ENCODE results near the gene ARMC9.
"Not testable (repeated sequence)": the region's sequence is repeated elsewhere in the genome, so short reads cannot be mapped to it uniquely, and the experiment has no call there.

Gene ARMC9

DNA sequence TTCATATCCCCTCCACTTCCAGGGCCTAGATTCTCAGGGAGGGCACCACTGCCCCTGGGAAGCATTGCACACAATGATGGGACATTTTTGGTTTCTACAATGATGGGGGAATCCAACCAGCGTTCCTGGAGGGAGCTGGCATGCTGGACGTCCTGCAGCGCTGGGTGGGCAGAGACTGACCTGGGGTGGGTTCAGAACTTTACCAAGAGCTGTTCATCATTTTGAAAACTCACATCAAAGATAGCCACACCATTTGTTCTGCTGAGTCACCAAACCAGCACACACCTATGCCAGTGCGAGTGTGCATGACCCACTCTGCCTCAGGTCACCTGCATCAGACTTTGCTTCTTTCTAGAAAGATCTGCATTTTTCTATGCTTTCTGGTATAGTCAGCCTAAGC lies 14.1 kb upstream of the ARMC9 start:
- no peak for DNase-seq

DNA sequence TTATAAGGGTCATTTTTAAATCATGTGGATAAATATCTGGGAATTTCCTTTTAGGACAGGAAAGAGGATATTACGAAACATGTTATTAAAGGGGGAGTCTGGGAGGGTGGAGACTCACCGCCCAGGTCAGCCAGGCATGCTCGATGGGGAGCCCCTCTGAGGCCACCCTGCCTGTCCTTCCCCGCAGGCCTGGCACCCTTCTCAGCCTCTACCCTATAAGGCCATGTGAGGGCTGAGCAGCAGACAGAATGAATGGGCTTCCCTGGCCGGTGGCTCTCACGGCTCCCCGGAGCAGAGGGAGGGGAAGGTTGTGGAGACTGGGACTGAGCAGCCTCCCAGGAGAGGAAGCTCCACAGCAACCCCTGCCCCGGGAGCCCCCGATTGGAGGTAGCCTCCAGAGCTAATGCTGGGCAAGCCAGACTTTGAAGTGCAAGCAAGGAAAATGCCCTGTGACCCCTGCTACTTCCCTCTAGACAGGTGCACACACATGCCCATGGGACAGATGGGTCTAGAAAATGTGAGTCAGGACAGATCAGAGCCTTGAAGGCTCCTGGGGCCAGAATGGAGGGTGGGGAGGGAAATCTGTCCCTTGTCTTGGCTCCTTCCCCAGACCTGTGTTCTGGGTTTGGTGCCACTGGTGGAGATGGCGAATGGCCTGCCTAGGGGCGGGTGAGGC lies 13.2 kb upstream of the ARMC9 start:
- no peak for DNase-seq

DNA sequence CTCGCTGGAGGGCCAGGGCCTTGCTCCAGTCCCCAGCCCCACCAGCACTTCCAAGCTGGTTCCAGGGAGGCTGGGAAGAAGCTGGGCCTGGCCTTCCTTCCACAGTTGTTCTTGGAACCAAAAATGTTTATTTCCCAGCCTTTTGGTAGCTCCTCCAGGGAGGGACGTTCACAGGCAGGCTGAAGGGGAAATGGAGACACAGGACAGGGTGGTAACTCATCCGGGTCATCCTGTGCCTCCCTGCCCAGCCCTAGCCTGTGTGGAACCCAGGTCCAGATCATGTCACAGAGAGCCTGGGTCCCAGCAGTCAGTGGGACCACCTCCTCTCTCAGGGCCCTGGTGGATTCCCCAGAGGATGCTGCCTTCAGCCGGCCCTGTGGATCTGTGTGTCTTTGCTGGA lies 12.5 kb upstream of the ARMC9 start:
- DNase-seq = no peak

- DNase-seq = no peak
Measured at GRCh38 chr2:231186325-231186724, 12.1 kb upstream of the ARMC9 start.

DNA sequence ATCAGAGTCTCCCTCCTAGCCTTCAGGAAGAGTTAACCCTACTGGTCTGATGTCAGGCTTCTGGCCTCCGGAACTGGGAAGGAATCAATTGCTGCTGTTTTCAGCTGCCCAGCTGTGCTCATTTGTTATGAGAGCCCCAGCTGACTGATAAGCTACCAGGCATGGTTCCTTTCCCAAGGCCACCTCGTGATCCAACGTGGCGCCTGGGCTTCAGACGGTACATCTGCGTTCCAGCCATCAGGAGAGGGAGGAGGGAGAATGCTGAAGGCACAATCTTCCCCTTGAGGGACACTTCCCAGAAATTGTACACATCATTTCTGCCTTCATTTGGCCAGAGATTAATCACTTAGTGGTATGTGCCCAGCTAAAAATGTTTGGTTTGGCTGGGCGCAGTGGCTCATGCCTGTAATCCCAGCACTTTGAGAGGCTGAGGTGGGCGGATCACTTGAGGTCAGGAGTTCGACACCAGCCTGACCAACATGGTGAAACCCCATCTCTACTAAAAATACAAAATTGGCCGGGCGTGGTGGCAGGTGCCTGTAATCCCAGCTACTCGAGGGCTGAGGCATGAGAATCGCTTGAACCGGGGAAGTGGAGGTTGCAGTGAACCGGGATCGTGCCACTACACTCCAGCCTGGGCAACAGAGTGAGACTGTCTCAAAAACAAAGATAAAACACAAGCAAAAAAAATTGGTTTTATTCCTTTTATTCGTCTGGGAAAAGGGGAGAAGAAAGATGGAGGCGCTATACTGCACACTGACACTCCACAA lies 10.5 kb upstream of the ARMC9 start:
- no peak for DNase-seq

DNA sequence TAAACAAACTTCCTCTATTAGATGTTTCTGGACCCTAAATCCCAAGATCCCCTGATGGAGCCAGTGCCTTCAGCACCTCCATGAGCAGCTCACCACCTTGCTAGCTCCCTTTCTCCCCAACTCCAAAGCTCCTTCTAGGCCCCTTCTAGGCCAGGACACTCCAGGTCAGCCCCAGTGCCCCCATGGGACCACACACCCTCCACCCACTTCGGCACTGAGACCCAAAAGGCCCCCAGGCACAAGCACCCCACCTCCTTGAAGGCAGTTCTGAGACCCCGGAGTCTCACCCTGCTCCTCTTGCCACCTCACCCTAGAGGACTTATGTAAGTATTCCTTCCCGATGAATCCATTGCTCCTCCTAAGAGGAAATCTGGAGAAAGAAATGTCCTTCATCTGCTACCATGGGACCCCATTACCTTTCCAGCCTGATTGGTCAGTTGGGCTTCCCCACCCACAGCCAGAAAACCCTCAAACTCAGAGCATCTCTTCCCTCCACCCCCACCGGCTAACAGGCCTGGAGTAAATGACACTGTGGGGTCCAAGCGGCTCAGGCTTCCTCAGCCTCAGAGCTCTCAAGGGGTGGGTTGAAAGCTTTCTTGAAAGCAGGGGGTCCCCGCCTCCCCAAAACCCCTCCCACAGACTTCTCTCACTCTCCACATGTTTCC lies 9.8 kb upstream of the ARMC9 start:
- DNase-seq = no peak

DNA sequence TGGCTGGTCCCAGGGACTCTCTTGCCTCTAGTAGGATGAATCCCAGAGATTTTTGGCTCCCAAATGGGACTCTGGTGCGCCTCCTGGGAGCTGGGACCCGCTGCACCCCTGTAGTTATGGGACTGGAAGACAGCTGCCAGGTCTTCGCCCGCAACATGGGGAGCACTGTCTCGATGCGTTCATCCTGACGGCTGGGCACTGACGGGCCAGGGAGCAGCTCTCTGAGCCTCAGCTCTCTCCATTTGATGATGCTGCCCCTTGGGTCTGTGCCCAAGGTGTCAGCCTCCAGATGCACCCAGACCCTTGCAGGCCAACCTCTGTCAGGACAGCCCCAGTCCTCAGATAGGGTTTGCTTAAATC lies 9.3 kb upstream of the ARMC9 start:
- DNase-seq = no peak

GRCh38 chr2:231189571-231190495 lies 8.6 kb upstream of the ARMC9 start:
- no peak for DNase-seq

DNA sequence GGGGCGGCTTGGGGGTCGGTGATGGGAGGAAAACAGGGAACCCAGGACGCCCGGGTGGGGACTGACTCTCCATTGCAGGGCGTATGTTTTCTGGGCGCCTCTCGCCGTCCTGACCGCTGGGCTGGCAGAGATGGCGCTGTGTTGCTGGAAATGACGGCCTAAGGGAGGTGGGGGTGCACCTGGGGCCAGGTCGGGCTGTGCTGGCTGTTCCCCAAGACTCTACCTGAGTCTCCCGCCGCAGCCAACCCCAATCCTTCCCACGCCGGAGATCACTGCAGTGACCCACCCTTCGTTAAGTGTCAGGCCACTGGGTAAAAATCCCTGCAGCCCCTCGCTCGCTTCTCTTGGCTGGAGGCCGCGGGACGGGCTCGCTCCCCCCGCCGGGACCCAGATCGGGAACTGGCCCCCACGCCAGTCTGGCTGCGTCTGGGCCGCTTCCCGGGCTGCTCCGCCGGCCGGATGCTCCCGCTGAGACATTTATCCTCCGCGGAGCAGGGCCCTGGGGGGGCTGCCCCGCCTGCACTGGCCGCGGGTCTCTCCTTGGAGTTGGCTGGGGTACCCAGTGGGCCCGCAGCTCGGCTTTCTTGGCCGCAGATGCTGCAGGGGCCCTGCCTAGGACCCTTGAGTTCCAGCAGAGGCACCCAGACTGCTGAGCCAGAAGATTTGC lies 7.8 kb upstream of the ARMC9 start:
- DNase-seq = no peak

- DNase-seq = peak; percentile 62 to 77
Measured at GRCh38 chr2:231191896-231192872, 6.2 kb upstream of the ARMC9 start.

DNA sequence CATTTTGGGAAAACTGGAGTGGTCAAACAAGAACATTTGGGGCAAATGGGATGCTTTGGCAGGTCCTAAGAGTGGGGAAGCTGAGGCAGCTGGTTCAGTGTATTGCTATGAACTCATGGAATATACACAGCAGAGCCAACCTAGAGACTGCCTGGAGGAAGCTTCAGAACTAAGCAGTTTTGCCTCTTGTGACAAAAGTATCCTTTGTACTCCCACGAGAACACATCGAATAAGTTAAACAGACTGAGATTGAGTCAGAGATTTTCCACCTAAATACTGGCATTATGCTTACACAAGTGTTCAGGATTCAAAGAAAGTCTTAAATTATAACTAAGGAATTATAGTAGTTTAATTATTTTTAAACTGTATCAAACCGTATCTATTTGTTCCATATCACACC lies 5.2 kb upstream of the ARMC9 start:
- DNase-seq = no peak

GRCh38 chr2:231196592-231196991 lies 1.8 kb upstream of the ARMC9 start:
- DNase-seq = no peak

DNA sequence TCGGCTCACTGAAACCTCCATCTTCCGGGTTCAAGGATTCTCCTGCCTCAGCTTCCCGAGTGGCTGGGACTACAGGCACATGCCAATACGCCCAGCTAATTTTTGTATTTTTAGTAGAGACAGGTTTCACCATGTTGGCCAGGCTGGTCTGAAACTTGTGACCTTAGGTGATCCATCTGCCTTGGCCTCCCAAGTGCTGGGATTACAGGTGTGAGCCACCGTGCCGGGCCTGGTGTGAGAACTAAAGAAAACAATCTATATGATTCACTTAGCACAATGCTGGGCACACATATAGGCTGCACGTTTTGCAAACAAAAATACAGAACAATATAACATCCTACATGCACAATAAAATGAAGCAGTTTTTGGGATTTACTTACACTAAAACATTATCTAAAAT lies 1.2 kb upstream of the ARMC9 start:
- DNase-seq = not testable (repeated sequence)

DNA sequence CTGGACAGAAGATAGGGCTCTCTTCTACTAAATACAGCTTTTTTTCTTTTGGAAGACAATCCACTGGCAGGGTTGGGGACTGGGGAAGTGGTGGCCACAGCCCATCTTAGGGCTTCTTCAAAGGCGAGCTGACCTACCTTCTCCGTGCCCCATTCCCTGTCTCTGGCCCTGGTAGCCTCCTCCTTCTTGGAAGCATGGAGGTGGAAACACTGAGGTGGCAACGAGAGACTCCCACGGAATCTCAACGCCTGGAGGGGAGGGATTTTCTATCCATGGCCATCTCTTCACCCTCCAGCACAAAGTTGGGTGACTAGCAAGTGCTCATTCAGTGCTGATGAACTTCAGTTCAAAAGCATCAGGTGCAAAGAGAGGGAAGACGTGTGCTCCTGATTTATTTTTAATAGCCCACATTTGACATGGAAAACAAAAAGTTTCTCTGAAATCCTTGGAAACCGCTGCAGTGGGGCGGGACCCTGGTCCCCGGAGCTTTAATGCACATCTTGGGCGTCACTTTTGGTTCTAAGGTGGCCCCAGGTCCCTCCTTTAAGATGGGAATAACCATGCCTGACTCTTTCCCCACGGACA lies 633 bp upstream of the ARMC9 start:
- DNase-seq = no peak

- DNase-seq = no peak
Measured at GRCh38 chr2:231199219-231199618, 788 bp downstream of the ARMC9 start.

DNA sequence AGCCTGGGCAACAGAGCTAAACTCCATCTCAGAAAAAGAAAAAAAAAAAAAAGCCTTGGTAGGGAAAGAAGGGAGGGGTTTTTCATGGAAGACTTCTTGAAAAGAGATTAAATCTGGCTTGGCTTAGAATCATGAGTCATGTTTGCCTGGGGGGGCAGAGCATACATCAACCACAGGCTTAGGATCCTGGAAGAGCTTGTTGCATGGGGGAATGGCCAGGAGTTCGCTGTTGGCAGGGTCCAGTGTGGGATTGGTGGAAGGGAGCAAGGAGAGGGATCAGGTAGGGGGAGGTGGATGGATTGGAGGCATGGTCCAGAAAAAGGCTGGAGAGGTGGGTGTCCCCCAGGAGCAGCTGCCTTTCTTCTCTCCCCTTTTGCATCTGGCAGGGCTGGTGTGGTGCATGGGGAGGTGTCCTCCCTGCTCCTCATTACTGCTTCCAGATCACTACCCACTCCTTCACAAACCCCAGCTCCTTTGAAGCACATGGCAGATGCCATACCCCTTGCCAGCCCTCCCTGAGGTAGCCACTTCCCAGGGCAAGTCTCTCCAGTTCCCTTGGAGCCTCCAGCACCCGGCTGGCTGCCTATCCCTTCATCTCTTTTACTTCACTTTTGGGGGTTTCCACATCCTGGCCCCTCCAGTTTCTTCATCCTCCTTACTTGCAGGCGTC lies 2.5 kb downstream of the ARMC9 start:
- DNase-seq = no peak

DNA sequence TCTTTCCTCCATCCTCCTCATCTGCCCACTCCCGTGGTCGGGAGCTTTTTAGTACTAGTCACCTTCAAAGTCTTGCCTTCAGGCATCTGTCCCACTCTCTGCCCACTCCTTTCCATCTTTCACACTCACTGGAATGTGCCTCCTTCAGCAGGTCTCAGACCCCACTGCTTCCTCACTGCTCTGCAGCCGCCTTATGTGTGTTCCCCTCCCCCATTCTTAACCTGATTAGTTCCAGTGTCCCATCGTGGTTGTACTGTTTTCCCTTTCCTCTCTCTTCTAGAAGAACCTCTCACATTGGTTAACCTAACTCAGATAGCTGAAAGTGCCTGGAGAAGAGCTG lies 3.0 kb downstream of the ARMC9 start:
- no peak for DNase-seq

GRCh38 chr2:231203087-231203486 lies 4.7 kb downstream of the ARMC9 start:
- no peak for DNase-seq

DNA sequence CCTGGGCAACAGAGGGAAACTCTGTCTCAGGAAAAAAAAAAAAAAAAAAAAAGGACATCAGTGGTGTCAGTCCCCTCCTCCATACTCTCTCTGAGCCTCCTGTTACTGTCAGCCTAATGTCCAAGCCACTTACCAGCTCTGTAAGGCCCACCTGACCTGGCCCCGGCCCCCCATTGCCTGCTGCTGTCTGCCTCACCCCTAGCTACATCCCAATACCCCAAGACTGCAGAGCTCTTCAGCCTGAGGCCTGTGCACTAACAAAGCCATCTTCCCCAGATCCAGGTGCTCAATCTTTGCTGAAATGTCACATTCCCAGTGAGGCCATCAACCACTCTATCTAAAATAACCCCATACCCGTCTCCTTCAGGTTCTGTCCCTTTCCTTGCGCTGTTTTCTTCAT lies 5.7 kb downstream of the ARMC9 start:
- no peak for DNase-seq

DNA sequence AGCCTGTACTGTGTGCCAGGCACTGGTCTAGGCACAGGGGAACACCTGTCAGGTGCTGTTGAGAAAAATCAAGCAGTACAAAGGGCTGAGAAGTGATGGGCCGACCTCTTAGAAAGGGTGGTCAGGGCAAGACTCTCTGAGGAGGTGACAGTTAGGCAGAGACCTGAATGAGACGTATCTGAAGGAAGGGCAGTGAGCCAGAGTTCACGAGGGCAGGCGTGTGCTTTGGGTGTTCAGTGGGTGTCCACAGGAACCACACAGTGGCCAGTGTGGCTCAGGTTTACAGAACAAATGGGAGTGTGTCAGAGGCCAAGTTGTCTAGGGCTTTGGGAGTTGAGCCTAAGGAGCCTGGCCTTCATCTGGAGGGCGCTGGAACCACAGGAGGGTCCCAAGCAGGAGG lies 6.2 kb downstream of the ARMC9 start:
- DNase-seq = no peak

GRCh38 chr2:231207734-231208133 lies 9.3 kb downstream of the ARMC9 start:
- no peak for DNase-seq

Data from SHP77 (cell line).